HG03520 (cell line): ENCODE data around the gene ADCYAP1R1.

Experiments
- ATAC-seq: cut with Tn5 transposase; IDR thresholded peaks from one replicate; pipeline ENCODE4 v1.9.1; 2021; ENCODE audit warnings: mild to moderate bottlenecking, moderate library complexity; ENCODE audit not compliant: unreplicated experiment

ADCYAP1R1 gene

GRCh38 chr7:31051598-31052486 lies at the start of gene ADCYAP1R1:
Gene ADCYAP1R1 (plus strand): TSS chr7:31052308. CDS start chr7:31063265, 10,957 bp downstream.
- no peak for ATAC-seq

DNA sequence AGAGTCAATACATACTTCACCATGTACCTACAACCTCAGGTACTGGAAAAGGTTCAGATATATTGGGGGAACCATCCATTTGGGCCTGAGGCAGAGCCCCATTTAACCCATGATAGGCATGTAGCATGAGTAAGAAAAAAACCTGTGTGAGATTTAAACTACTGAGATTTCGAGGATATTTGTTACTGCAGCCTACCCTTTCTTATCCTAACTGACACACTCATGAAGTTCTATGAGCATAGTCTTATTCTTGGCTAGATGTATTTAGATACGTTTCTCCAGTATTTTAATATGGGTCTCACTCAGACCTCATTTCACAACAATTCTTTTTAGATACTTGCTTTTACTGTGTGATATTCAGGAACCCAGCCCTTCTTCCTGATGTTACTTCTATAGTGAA lies 49.0 kb upstream of the ADCYAP1R1 start:
- no peak for ATAC-seq

- no peak for ATAC-seq
Measured at GRCh38 chr7:31003721-31004120, 48.4 kb upstream of the ADCYAP1R1 start.

DNA sequence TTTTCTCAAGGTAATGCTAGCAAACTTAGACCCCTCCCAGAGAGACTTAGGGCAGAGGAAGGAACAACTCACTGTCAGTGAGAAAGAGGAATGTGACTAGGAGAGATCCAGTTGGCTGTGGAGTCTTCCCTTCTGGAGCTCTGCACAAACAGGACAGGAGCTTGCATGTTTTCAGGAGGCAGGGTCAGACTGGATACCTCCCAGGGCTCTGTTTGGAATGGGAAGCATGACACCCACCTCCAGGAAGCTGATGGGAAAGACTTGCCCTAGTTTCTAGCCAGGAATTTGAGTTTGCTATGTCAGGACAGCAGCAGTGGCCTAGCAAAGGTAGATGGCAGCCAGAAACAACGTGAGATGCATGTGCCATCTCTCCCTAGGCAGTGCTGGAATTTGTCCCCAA lies 47.7 kb upstream of the ADCYAP1R1 start:
- no peak for ATAC-seq

DNA sequence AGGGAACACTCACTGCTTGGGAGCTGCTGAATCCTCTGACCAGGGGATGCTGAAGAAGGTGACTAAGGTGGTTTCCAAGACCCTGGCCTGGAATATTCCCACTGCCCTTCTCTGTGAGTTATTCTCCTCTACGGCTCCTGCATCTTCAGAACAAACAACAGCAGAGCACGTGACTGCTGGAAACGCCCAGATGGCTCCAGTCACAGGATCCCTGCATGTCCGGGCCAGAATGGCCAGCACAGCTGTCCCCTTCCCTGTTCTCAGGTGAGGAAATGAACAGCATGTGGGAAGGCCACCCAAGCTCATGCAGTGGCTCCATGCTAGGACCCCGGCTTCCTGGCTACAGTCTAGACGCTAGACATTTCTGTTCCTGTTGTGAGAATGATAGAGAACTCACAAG lies 45.3 kb upstream of the ADCYAP1R1 start:
- ATAC-seq = no peak

DNA sequence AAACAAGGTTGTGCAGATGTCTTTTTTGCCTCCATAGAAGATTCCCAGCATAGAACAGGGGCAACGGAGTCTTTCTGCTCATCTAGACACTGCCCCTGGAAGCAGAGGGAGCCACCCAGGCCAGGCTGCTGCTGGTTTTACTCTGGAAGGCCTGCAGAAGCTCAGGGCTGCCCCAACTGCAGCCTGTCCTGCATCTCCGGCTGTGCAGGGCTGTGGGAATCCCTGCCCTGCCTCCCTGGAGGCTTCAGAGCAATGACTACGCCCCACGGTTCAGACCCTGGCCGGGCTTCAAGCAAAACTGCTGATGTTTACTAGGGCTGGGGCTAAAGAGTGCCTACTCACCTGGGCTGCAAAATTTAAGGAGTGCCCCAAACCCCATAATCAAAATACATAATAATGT lies 44.5 kb upstream of the ADCYAP1R1 start:
- ATAC-seq = no peak

DNA sequence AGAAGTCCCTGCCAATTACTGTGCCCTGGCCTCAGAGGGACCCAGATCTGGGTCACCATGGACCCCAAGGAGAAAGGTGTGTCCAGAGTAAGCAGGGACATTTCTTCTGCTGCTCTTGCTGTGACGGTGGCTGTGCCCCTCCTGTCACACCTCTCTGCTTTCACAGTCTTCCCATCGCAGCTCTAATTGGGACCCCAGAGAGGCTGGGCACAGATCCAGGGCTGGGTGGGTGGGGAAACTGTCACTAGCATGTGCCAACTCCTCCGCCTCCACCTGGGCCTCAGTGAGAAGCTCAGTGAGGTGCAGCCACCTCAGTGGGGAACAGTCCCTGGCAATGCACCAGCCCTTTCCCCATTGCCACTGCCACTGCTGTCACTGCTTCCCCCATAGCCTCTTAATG lies 37.3 kb upstream of the ADCYAP1R1 start:
- ATAC-seq = no peak

- ATAC-seq = no peak
Measured at GRCh38 chr7:31017032-31017675, 35.0 kb upstream of the ADCYAP1R1 start.

DNA sequence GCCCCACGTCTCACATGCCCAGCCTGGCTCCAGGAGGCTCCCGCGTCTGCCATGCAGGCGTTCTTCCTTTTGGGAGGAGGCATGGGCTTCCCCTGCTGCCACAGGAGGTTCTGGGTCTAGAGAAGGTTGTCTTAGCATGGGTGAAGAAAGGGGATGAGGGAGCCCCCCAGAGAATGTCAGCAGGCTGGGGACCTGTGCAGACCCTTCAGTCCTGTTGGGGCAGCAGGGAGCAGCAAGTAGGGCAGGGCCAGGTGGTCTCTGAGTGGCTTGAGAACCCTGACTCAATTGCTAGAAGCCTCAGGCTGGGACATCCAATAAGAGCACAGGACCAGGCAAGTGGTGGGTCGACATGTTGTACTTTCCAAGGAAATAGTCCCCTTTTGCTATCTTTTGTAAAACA lies 34.4 kb upstream of the ADCYAP1R1 start:
- no peak for ATAC-seq

- ATAC-seq = no peak
Measured at GRCh38 chr7:31019509-31019908, 32.6 kb upstream of the ADCYAP1R1 start.

- no peak for ATAC-seq
Measured at GRCh38 chr7:31020161-31020560, 31.9 kb upstream of the ADCYAP1R1 start.

DNA sequence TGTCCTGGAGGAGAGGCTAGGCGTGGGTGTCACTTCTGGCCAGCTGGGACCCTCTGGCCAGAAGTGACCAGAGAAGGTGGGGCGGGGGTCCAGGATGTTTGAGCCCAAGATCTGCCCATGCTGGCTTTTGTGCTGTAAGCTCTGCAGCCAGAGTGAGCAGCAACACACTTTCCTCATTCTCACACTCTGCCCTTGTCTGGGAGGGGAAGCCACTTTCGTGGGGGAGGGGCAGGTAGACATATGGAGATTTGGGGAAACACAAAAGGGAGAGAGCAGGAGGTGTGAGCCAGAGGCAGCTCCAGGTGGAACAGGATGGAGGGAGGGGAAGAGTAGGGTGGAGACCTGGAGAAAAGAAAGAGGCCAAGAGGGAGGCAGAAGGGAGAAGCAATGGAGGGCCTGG lies 31.5 kb upstream of the ADCYAP1R1 start:
- ATAC-seq = no peak

GRCh38 chr7:31022117-31022516 lies 30.0 kb upstream of the ADCYAP1R1 start:
- ATAC-seq = no peak

DNA sequence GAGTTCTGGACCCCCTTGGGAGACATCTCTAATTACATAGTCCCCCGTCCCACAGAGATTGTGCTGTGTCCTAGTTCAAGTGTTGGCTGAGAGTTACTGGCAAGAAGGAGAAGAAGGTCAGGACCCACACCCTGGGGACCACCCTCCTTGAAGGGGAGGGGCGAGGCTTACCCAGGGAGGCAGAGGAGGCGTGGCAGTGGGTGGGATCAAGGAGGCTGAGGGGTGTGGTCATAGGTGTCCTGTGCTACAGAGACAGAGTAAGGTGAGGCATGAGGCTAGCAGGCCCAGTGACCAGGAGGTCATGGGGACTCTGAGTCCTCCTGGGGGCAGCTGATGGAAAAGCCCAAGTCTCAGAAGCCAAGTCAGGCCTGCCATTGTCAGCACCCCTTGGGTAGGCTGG lies 29.4 kb upstream of the ADCYAP1R1 start:
- no peak for ATAC-seq

GRCh38 chr7:31023877-31024276 lies 28.2 kb upstream of the ADCYAP1R1 start:
- ATAC-seq = no peak

DNA sequence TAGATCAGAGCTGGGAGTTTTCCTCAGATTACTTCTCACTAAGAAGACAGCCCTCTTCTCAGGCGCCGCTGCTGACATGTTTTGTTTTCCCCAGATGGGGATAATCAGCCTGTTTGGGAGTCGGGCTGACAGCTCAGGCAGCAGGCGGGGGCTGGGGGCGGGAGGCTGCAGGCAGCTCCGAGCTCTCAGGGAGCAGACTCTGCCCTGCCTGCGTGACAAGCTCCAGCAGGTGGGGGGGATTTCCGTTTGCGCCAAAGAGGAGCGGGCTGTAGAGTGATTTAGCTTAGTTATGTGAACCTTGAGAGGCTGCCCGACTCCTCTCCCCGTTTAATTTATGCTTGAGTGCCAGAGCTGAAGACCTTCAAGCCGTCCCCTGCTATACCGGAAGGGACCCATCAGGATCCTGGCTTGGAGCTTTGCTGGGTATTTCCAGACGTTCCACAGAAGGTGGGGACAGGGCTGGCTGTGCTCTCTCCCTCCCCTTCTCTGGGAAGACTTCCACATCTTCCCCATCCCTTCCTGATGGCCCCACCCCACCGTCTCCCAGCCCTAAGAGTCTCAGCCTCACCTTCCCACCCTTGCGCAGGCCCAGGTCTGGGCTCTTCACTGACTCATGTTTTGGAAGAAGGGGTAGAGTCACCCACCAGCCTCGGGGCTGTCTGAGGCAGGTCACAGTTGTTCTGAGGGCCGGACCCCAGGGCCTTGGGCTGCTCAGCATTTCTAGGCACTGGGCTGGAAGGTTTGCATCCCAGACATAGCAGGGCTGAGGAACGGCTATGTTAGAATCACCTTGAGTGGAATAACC lies 24.7 kb upstream of the ADCYAP1R1 start:
- no peak for ATAC-seq

GRCh38 chr7:31028006-31028405 lies 24.1 kb upstream of the ADCYAP1R1 start:
- no peak for ATAC-seq

- no peak for ATAC-seq
Measured at GRCh38 chr7:31028417-31028992, 23.6 kb upstream of the ADCYAP1R1 start.

DNA sequence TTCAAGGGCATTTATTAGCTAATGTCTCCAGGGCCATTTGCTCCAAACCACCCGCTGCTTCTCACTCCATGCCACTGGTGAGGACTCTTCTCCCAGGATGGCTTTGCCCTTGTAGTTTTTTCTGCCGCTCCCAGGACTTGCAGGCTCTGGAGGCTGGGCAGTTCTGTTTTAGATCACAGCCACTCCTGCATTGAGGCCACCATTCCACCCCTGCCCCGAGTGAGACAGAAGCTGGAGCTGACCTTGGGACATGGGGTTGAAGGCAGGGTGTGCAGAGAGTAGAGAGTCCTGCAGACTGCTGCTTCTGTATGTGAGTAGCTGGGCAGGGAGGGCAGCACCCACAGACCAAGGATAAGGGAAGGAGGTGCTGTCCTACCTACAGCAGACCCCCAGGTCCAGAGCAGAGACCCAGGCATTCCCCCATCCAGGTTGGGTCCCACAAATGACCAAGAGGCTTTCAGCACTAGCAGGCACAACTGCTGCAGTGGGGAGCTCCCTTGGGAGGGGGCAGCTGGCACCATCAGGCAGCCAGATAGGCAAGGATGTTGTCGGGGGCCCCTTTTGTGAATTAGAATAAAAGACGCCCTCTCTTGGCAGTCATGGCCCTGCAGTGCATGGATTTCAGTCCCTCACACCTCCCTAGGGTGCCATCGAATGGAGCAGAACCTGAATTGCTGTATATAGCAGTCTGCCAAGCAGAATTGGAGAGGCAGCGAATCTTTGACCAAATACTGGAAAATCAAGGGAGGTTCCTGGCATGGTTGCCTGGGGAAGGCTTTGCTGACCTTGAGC lies 22.7 kb upstream of the ADCYAP1R1 start:
- no peak for ATAC-seq

DNA sequence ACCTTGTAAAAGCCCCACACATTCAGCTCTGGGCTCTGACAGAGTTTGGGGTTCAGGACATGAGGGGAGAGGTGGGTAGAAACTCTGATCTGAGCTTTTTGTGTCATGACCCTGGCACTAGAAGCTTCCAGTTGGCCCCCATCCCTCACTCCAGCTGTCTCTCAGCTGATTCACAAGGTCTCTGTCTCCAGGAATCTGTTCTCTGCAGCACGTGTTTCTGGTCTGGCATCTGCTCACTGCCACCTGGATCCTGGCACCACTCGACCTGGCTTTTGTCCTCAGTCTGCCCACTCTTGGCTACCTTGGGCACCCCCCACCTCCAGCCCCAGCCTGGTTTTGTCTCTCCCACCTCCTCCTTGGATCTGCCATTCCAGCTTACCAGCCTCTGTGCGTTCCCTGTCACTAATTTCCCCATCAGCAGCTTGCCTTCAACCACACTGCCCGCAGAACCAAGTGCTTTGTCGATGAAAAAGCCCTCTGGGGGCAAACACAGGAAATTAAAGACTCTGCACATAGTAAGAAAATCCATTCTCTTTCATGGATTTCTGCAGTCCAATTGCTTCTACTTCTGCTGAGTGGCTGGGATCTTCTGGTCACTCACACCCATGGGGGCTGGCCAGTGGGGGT lies 18.3 kb upstream of the ADCYAP1R1 start:
- no peak for ATAC-seq
